GM21447 (cell line): ENCODE measurements around the gene SPATC1L.

Experiments used
- ATAC-seq: cut with Tn5 transposase; IDR thresholded peaks from one replicate; pipeline ENCODE4 v1.9.1; 2021; ENCODE audit not compliant: unreplicated experiment

SPATC1L gene

DNA sequence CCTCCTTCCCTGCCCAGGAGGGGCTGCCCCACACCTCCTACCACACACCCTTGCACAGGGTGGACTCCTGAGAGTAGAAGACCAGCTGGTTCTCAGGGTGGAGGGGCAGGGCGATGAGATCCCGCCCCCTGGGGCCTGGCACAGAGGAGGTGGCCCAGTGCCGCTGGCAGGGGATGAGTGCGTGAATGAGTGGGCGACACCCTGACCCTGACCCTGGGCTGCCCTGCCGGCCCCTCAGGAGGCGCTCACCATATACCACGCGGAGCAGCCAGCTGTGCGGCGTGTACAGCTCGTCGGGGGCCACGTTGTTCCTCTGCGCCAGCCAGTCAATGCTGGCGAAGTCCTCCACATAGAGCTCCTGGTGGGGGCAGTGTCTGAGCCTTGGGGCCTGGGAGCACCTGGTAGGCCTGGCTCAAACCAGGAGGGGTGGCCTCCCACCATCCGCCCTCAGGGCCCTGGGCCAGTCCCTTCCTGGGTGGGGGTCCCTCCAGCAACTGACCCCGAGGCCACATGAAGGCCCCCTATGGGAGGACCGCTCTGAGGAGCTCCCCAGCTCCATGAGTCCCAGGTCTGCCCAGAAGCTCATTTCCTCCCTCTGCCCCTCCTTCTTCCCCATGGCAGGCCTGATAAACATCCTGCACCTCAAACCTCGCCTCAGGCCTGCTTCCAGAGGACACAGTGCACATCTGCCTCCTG, 31.3 kb upstream of the SPATC1L start:
- ATAC-seq = no peak

DNA sequence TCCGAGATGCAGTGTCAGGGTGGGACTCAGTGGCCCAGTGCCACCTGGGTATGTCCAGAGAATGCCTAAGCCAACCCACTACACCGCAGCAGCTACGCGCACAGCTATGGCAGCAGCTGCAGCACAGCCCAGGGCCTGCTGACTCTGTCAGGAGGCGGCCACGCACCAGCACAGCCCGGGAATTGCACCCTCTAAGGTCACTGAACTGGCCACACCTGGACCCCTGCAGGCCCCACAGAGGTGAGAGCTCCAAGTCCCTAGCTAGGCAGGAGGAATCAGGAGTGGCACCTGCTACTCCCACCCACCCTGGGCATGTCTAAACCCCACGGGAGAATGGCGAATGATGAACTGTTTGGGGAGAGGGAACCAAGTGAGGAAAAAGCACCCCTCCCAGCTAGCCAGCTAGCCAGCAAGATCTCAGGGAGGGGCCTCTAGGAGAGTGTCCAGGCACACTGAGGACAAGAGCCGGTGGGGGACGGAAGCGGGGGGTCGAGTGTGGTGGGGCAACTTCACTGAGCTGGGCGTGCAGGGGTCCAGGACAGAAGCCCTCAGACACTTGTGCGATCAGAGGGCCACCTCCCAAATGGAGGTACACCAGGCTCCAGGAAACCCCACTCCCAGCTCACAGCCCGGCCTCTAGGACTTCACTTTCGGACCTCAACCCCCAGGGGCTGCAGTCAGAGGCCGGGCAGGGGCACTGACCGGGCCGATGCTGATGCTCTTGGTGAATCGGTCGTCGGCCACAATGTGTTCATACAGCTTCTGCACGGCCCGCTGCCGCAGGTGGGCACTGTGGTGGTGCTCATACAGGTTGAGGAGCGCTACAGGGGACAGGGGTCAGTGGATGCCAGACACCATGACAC, 30.4 kb upstream of the SPATC1L start:
- ATAC-seq = no peak

GRCh38 chr21:46213620-46214286, 29.5 kb upstream of the SPATC1L start:
- no peak for ATAC-seq

- ATAC-seq = no peak
Measured at GRCh38 chr21:46212721-46213484, 28.6 kb upstream of the SPATC1L start.

GRCh38 chr21:46211786-46212720, 27.8 kb upstream of the SPATC1L start:
- no peak for ATAC-seq

GRCh38 chr21:46211376-46211775, 27.1 kb upstream of the SPATC1L start:
- no peak for ATAC-seq

DNA sequence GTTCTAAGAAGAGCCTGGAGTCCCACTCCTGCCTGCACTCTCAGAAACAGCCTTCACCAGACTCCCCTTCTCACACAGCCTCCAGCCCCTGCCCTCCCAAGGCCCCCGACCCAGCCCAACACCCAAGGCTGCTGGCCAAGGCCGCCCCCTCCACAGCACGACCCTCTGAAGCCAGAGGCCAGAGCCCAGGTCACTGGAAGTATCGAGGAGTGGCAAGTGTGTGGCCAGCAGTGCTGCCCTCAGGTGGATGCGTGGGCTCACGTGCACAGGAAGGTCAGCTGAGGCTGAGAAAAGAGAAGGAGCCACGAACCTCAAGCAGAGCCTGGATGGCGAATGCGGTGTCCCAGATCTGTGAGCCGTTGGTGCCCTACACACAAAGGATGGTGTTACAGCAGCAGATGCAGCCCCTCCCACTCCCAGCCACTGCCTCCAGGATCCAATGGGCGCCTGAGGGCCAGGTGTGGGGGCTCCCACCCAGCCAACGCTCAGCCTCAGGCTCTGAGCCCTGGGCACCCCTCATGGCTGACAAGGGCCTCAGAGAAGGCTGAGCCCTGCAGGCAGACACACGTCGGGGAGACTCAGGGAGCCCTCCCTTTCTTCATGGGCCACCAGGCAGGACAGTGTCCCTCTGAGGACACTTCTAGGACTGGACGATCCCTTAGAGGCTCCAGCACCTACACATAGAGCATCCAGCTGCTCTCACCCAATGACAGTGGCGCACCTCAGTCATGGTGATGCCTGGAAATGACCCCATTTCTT, 26.3 kb upstream of the SPATC1L start:
- ATAC-seq = no peak

GRCh38 chr21:46208761-46209721, 24.8 kb upstream of the SPATC1L start:
- ATAC-seq = no peak

DNA sequence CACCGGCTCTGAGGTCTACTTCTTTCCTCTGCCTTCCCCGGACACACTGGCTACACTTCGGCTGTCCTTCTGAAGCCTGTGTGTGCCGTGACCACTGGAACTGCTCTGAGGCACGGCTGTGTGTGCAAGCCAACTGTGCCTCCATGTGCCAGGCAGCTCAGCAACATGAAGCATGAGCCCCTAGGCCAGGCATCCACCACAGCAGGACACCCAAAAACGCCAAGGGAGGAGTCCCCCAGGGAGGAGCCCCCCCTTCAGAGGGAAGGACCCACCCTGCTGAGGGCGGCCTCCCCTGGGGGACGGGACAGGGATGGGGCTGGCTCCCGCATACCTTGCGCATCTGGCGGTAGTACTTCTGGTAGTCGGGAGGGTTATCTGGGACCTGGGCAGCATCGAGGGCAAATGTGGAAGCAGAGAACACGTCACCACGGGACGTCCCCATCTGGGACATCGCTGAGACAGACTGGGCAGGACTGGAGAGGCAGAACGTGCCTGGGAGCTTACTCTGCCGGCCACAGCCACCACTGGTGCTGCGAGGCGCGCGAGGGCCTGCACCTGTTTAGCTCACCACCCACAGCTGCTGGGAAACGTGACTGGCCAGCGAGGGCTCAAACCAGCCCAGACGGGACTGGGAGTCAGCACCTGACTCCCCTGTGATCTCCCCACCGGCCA, 23.8 kb upstream of the SPATC1L start:
- no peak for ATAC-seq

- ATAC-seq = no peak
Measured at GRCh38 chr21:46207006-46207919, 23.0 kb upstream of the SPATC1L start.

GRCh38 chr21:46206163-46207005, 22.1 kb upstream of the SPATC1L start:
- ATAC-seq = no peak

GRCh38 chr21:46205766-46206162, 21.5 kb upstream of the SPATC1L start:
- no peak for ATAC-seq

DNA sequence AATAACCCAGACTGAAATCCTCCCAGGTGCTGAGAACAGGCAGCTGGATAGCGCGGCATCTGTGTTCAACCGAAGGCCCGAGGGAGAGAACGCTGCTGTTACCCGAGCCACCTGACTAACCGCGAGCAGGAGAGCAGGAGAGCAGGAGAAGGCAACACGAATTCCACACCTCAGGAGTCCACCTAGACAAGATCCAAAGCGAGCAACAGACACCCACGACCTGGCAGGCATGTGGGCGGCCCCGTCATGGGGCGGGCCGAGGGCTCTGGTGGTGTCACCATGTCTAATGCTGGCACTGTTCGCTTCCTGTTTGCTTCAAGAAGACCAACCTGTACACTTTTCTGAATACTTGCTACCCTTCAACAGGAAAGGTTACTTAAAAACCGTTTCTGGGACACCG, 20.9 kb upstream of the SPATC1L start:
- ATAC-seq = no peak

DNA sequence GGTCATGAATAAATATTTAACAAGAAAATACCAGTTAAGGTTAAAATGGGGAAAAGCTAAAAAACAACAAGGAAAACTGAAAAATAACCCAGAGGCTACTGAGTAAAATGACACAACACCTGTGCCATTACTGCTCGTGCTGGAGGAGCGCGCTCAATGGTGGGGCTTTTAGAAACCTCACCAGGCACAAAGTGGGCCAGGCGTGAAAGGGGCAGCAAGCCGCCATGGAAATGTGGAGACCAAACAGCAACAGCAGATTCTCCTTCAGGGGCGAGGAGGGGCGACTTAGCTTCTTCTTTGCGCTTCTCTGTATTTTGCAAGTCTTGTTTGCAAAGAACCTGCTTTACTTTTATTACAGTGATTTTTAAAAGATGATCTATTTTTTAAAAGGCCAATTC, 18.9 kb upstream of the SPATC1L start:
- no peak for ATAC-seq

GRCh38 chr21:46202592-46203202, 18.4 kb upstream of the SPATC1L start:
- no peak for ATAC-seq
